Measurements from ENCODE around the gene NDUFB10. TPM values are rescaled to one million over a fixed set of nuclear protein-coding genes. Genes with fewer than 3 reads are reported as not detected.

The NDUFB10 gene
- total RNA-seq, 4 donors from 2014 or later: 174 to 325 (median 284) TPM

DNA sequence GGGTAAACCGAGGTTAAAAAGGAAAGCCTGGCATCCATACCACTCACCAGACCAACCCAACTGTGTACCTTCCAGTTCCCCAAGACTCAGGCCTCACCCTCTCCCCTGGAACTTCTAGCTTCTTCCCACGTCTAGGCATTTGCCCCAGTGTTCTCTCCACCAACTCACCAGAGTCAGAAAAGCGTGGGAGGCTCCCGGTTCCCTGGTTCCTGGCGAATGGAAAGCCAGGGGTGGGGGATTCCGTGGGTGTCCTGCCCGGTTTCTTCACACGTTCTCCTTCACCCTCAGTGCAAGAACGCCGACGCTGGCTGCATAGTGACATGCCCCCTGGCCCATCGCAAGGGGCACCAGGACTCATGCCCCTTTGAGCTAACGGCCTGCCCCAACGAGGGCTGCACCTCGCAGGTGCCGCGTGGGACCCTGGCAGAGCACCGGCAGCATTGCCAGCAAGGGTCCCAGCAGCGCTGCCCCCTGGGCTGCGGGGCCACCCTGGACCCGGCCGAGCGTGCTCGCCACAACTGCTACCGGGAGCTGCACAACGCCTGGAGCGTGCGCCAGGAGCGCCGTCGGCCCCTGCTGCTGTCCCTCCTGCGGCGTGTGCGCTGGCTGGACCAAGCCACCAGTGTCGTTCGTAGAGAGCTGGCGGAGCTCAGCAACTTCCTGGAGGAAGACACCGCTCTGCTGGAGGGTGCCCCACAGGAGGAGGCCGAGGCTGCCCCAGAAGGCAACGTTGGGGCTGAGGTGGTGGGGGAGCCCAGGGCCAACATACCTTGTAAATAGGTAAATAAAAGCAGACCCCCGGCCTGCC, 9.0 kb downstream of the NDUFB10 start:
- no peaks in the 10 kb centered on the region for H3K36me3 ChIP-seq
- H3K9me3 ChIP-seq: no peaks in the 10 kb centered on the region
- DNase-seq: no peak
- H3K27me3 ChIP-seq: no peaks in the 10 kb centered on the region
- no peak overlapping the region for H3K4me3 ChIP-seq (replicated peaks in 1 of 3)
- H3K27ac ChIP-seq: no peak overlapping the region
- intact Hi-C loops (cut with DNase I): no loop called here
- 84 to 89% methylated on average over 13 to 36 of the region's 41 CpGs for WGBS, 2 donors
- peaks cover 28 to 34% of the 10 kb centered on the region in 2 donors for H3K4me1 ChIP-seq
- no peak for TF ChIP-seq POLR2A (IDR thresholded peaks at IDR 0.05)
- TF ChIP-seq, protein P1, sequence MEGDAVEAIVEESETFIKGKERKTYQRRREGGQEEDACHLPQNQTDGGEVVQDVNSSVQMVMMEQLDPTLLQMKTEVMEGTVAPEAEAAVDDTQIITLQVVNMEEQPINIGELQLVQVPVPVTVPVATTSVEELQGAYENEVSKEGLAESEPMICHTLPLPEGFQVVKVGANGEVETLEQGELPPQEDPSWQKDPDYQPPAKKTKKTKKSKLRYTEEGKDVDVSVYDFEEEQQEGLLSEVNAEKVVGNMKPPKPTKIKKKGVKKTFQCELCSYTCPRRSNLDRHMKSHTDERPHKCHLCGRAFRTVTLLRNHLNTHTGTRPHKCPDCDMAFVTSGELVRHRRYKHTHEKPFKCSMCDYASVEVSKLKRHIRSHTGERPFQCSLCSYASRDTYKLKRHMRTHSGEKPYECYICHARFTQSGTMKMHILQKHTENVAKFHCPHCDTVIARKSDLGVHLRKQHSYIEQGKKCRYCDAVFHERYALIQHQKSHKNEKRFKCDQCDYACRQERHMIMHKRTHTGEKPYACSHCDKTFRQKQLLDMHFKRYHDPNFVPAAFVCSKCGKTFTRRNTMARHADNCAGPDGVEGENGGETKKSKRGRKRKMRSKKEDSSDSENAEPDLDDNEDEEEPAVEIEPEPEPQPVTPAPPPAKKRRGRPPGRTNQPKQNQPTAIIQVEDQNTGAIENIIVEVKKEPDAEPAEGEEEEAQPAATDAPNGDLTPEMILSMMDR (IDR thresholded peaks at IDR 0.05): no peak

DNA sequence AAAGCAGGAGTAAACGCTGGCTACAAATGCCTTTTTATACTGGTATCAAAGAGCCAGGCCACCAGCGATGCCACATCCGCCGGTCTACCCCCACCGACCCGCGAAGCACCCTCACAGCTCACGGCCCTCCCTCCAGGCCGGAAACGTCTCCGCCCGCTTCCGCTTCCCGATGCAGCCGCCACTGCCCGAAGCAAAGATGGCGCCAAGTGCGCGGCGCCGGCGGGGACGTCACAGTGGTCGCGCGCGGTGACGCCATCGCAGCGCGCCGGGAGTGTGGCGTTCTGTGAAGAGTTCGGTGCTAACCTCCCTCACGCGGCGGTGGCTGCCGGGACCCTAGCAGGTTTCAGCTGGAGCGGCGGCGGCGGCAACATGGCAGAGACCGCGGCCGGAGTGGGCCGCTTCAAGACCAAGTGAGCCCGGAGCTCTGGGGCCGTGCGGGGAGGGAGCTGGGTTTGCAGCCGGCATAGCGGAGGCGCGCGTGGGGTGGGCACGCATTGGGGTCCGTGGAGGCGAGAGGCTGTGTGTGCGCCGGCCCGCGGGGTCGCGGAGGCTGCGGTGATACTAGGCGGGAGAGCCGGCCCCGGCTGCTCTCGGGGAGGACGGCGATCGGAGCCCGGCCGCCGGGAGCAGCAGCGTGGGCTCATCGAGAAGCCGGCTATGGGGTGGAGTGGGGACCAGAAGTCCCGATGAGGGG, 12.6 kb downstream of the NDUFB10 start, which contains the start of gene TBL3:
TBL3 (plus strand) TSS at position 258 of the 694 bp plus-strand sequence; CDS start at position 370, 112 bp downstream.
- H3K36me3 ChIP-seq: peaks cover 26 to 30% of the 10 kb centered on the region in 2 donors
- H3K4me1 ChIP-seq: peaks cover 12 to 20% of the 10 kb centered on the region in 2 donors
- TF ChIP-seq, protein P1 (IDR thresholded peaks at IDR 0.05): peak in 1 of 6 experiments; percentile 29
- peak; percentile 53 to 90 for TF ChIP-seq POLR2A (IDR thresholded peaks at IDR 0.05)
- WGBS, 2 donors: 1 to 2% methylated on average over 10 to 63 of the region's 78 CpGs
- H3K27ac ChIP-seq: peak within 1 kb of the TSS; percentile 37 to 84 (median 72)
- H3K9me3 ChIP-seq: no peaks in the 10 kb centered on the region
- DNase-seq: peak; percentile 92 to 93
- peak within 1 kb of the TSS; percentile 75 to 98 (median 95) for H3K4me3 ChIP-seq (replicated peaks in 1 of 3)
- H3K27me3 ChIP-seq: no peaks in the 10 kb centered on the region
- intact Hi-C loops (cut with DNase I): no loop called here

DNA sequence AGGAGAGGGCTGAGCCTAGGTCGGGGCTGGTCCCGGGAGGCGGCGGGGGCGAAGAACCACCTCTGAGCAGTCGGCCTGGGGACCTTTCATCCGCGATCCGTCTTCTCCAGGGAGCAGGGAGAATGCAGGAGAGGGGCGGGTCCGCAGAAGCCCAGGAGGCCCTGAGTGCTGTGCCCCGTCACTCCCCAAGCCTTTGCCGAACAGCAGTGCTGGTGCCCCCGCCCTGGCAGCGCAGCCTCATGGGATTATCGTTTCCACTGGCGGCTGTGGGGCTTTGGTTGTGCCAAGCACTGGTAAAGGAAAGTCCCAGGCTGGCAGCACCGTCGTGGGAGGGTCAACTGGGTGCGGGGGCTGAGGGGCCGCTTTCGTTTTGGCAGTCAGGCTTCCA, 13.1 kb downstream of the NDUFB10 start:
- 0 to 7% methylated on average over 21 to 22 of the region's 22 CpGs for WGBS, 2 donors
- TF ChIP-seq, protein P1 (IDR thresholded peaks at IDR 0.05): no peak
- TF ChIP-seq POLR2A (IDR thresholded peaks at IDR 0.05): no peak
- intact Hi-C loops (cut with DNase I): no loop called here
- Histone ChIP-seq H3K27ac (peak overlapping the region in 1 of 3 donors; percentile 59), H3K36me3 (peaks cover 32 to 36% of the 10 kb centered on the region in 2 donors), H3K4me1 (peaks cover 12 to 20% of the 10 kb centered on the region in 2 donors), H3K9me3 (no peaks in the 10 kb centered on the region), H3K4me3 (replicated peaks in 1 of 3) (peak overlapping the region; percentile 75 to 98 (median 95)), H3K27me3 (no peaks in the 10 kb centered on the region)
- no peak for DNase-seq

DNA sequence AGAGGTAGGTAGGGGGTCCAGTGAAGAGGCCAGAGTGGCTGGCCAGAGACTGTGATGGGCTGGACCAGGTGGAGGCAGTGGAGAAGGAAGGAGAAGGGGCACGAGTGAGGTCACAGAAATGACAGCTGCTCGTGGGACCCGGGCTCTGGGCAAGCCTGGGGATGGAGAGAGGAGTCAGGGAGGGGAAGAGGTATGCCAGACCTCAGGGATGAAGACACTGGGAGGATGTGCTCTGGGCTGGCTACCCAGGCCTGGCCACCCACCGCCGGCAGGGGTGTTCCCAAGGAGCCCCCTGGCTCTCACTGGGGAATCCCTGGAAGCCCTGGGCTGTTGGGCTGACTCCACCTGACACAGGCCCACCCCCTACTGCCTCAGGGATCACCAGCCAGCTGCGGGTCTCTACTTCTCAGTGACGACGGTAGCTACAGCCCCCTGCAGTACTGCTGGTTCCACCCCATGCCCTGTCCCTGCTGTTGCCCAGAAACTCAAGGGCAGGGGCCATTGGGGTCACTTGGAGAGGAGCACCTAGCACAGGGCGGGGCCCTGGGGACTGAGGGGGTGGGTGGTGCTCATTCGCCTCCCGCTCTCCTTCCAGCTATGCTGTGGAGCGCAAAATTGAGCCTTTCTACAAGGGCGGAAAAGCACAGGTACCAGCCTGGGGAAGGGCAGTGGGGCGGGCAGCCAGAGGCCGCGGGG, 14.3 kb downstream of the NDUFB10 start:
- TF ChIP-seq POLR2A (IDR thresholded peaks at IDR 0.05): no peak
- TF ChIP-seq, protein P1 (IDR thresholded peaks at IDR 0.05): no peak
- 85 to 93% methylated on average over 6 to 13 of the region's 16 CpGs for WGBS, 2 donors
- Histone ChIP-seq H3K36me3 (peaks cover 43 to 47% of the 10 kb centered on the region in 2 donors), H3K27ac (no peak overlapping the region), H3K9me3 (no peaks in the 10 kb centered on the region), H3K4me1 (peaks cover 12 to 20% of the 10 kb centered on the region in 2 donors), H3K4me3 (replicated peaks in 1 of 3) (no peak overlapping the region), H3K27me3 (peaks cover 5% of the 10 kb centered on the region)
- intact Hi-C loops (cut with DNase I): no loop called here
- DNase-seq: no peak
